ENCODE results near the gene BASP1.

The BASP1 gene

GRCh38 chr5:17282283-17283120 is 65.1 kb downstream of the BASP1 start:
- DNase-seq (ENCODE audit: low read depth) = peak; percentile 57
- no peak overlapping the region for H3K4me3 ChIP-seq (ENCODE audit: low read depth, low read length)
- TF ChIP-seq CTCF (conservative IDR thresholded peaks at IDR 0.05; ENCODE audit: low read depth, low read length) = no peak

GRCh38 chr5:17283121-17283415 is 65.6 kb downstream of the BASP1 start:
- no peak for TF ChIP-seq CTCF (conservative IDR thresholded peaks at IDR 0.05; ENCODE audit: low read depth, low read length)
- DNase-seq (ENCODE audit: low read depth) = no peak
- no peak overlapping the region for H3K4me3 ChIP-seq (ENCODE audit: low read depth, low read length)

- no peak for TF ChIP-seq CTCF (conservative IDR thresholded peaks at IDR 0.05; ENCODE audit: low read depth, low read length)
- H3K4me3 ChIP-seq (ENCODE audit: low read depth, low read length) = no peak overlapping the region
- DNase-seq (ENCODE audit: low read depth) = no peak
These were observed 70.2 kb downstream of the BASP1 start for GRCh38 chr5:17287501-17288155.

- H3K4me3 ChIP-seq (ENCODE audit: low read depth, low read length) = no peak overlapping the region
- DNase-seq (ENCODE audit: low read depth) = no peak
- no peak for TF ChIP-seq CTCF (conservative IDR thresholded peaks at IDR 0.05; ENCODE audit: low read depth, low read length)
These were observed 71.1 kb downstream of the BASP1 start for GRCh38 chr5:17288570-17288969.

GRCh38 chr5:17289681-17290539 is 72.5 kb downstream of the BASP1 start:
- H3K4me3 ChIP-seq (ENCODE audit: low read depth, low read length) = no peak overlapping the region
- TF ChIP-seq CTCF (conservative IDR thresholded peaks at IDR 0.05; ENCODE audit: low read depth, low read length) = no peak
- DNase-seq (ENCODE audit: low read depth) = peak; percentile 56

- TF ChIP-seq CTCF (conservative IDR thresholded peaks at IDR 0.05; ENCODE audit: low read depth, low read length) = no peak
- DNase-seq (ENCODE audit: low read depth) = no peak
- H3K4me3 ChIP-seq (ENCODE audit: low read depth, low read length) = no peak overlapping the region
These were observed 73.1 kb downstream of the BASP1 start for GRCh38 chr5:17290540-17290974.

All from choroid plexus epithelial cell (primary cell).